TTC549 (cell line): ENCODE results near the gene SIRT6.
"Not testable (repeated sequence)": the region's sequence is repeated elsewhere in the genome, so short reads cannot be mapped to it uniquely, and the experiment has no call there.

Experiments used
- FAIRE-seq: peaks from 2 replicates; lab custom pipeline; 2012; peaks lifted over from hg19 to GRCh38; lab: Jason Lieb, UNC

The SIRT6 gene

GRCh38 chr19:4174213-4174894 is 8.0 kb downstream of the SIRT6 start:
- no peak for FAIRE-seq

GRCh38 chr19:4173479-4174212 is 8.7 kb downstream of the SIRT6 start:
- FAIRE-seq = no peak

GRCh38 chr19:4172861-4173473 is 9.4 kb downstream of the SIRT6 start:
- FAIRE-seq = no peak

- FAIRE-seq = no peak
Measured at GRCh38 chr19:4171676-4172075, 10.7 kb downstream of the SIRT6 start.

GRCh38 chr19:4164262-4164661 is 18.1 kb downstream of the SIRT6 start:
- FAIRE-seq = no peak

- FAIRE-seq = no peak
Measured at GRCh38 chr19:4161415-4162077, 20.8 kb downstream of the SIRT6 start.

GRCh38 chr19:4157971-4158370 is 24.4 kb downstream of the SIRT6 start:
- FAIRE-seq = not testable (repeated sequence)

- FAIRE-seq = no peak
Measured at GRCh38 chr19:4157164-4157563, 25.2 kb downstream of the SIRT6 start.

- FAIRE-seq = no peak
Measured at GRCh38 chr19:4154571-4155312, 27.6 kb downstream of the SIRT6 start.

- no peak for FAIRE-seq
Measured at GRCh38 chr19:4152241-4152998, 29.9 kb downstream of the SIRT6 start.

- FAIRE-seq = no peak
Measured at GRCh38 chr19:4151623-4152022, 30.7 kb downstream of the SIRT6 start.

GRCh38 chr19:4149518-4150288 is 32.7 kb downstream of the SIRT6 start:
- FAIRE-seq = no peak

- FAIRE-seq = no peak
Measured at GRCh38 chr19:4144666-4145249, 37.6 kb downstream of the SIRT6 start.

- not testable (repeated sequence) for FAIRE-seq
Measured at GRCh38 chr19:4142916-4143315, 39.4 kb downstream of the SIRT6 start.

- FAIRE-seq = no peak
Measured at GRCh38 chr19:4140237-4140711, 42.1 kb downstream of the SIRT6 start.

GRCh38 chr19:4139614-4140236 is 42.6 kb downstream of the SIRT6 start:
- FAIRE-seq = no peak

- no peak for FAIRE-seq
Measured at GRCh38 chr19:4138445-4138844, 43.9 kb downstream of the SIRT6 start.

GRCh38 chr19:4136680-4137088 is 45.7 kb downstream of the SIRT6 start:
- no peak for FAIRE-seq

- FAIRE-seq = not testable (repeated sequence)
Measured at GRCh38 chr19:4135386-4135785, 47.0 kb downstream of the SIRT6 start.

- FAIRE-seq = no peak
Measured at GRCh38 chr19:4134351-4134750, 48.0 kb downstream of the SIRT6 start.
